Measurements from ENCODE around the gene SPECC1L. TPM values are rescaled to one million over a fixed set of nuclear protein-coding genes. Genes with fewer than 3 reads are reported as not detected.
A peak's percentile ranks its signal among the peaks of the same experiment; 100 is the strongest.
"Not testable (repeated sequence)": the region's sequence is repeated elsewhere in the genome, so short reads cannot be mapped to it uniquely, and the experiment has no call there.

SPECC1L gene
- total RNA-seq, 1 donor from 2014 or later, result 21.9 TPM

- not testable (repeated sequence) for H3K9me3 ChIP-seq (ENCODE audit: control insufficient read depth in 3 of 3, low read length in 3 of 3); H3K4me3 ChIP-seq (ENCODE audit: low read length in 3 of 3); H3K9ac ChIP-seq (ENCODE audit: low read depth in 1 of 3, low read length in 3 of 3); H3K27me3 ChIP-seq (ENCODE audit: control insufficient read depth in 3 of 3, insufficient read depth in 3 of 3, low read length in 3 of 3); H3K27ac ChIP-seq (ENCODE audit: low read depth, low read length); H3K4me1 ChIP-seq (ENCODE audit: control insufficient read depth in 3 of 3, insufficient read depth in 3 of 3, low read length in 3 of 3)
- peaks cover 15 to 47% (median 32%) of the 10 kb centered on the region in 3 donors for H3K36me3 ChIP-seq (ENCODE audit: control insufficient read depth in 3 of 3, insufficient read depth in 3 of 3, low read length in 3 of 3)
Measured at GRCh38 chr22:24317511-24317910, 46.9 kb downstream of the SPECC1L start.

GRCh38 chr22:24319451-24319850, 48.8 kb downstream of the SPECC1L start:
- H3K9me3 ChIP-seq (ENCODE audit: control insufficient read depth in 3 of 3, low read length in 3 of 3), result no peaks in the 10 kb centered on the region
- H3K36me3 ChIP-seq (ENCODE audit: control insufficient read depth in 3 of 3, insufficient read depth in 3 of 3, low read length in 3 of 3), result peaks cover 12 to 34% (median 25%) of the 10 kb centered on the region in 3 donors
- H3K27ac ChIP-seq (ENCODE audit: low read depth, low read length), result no peak overlapping the region
- no peak overlapping the region for H3K4me3 ChIP-seq (ENCODE audit: low read length in 3 of 3)
- H3K27me3 ChIP-seq (ENCODE audit: control insufficient read depth in 3 of 3, insufficient read depth in 3 of 3, low read length in 3 of 3), result no peaks in the 10 kb centered on the region
- no peaks in the 10 kb centered on the region for H3K4me1 ChIP-seq (ENCODE audit: control insufficient read depth in 3 of 3, insufficient read depth in 3 of 3, low read length in 3 of 3)
- H3K9ac ChIP-seq (ENCODE audit: low read depth in 1 of 3, low read length in 3 of 3), result no peak overlapping the region

- no peak overlapping the region for H3K9ac ChIP-seq (ENCODE audit: low read depth in 1 of 3, low read length in 3 of 3)
- no peak overlapping the region for H3K4me3 ChIP-seq (ENCODE audit: low read length in 3 of 3)
- peaks cover 13 to 20% (median 19%) of the 10 kb centered on the region in 3 donors for H3K36me3 ChIP-seq (ENCODE audit: control insufficient read depth in 3 of 3, insufficient read depth in 3 of 3, low read length in 3 of 3)
- peaks cover 0 to 3% (median 2%) of the 10 kb centered on the region in 3 donors for H3K4me1 ChIP-seq (ENCODE audit: control insufficient read depth in 3 of 3, insufficient read depth in 3 of 3, low read length in 3 of 3)
- H3K27me3 ChIP-seq (ENCODE audit: control insufficient read depth in 3 of 3, insufficient read depth in 3 of 3, low read length in 3 of 3), result no peaks in the 10 kb centered on the region
- no peak overlapping the region for H3K27ac ChIP-seq (ENCODE audit: low read depth, low read length)
- H3K9me3 ChIP-seq (ENCODE audit: control insufficient read depth in 3 of 3, low read length in 3 of 3), result no peaks in the 10 kb centered on the region
Measured at GRCh38 chr22:24321999-24322398, 51.4 kb downstream of the SPECC1L start.

DNA sequence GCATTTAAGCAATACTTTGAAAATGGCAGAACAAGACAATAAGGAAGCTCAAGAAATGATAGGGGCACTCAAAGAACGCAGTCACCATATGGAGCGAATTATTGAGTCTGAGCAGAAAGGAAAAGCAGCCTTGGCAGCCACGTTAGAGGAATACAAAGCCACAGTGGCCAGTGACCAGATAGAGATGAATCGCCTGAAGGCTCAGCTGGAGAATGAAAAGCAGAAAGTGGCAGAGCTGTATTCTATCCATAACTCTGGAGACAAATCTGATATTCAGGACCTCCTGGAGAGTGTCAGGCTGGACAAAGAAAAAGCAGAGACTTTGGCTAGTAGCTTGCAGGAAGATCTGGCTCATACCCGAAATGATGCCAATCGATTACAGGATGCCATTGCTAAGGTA, 51.9 kb downstream of the SPECC1L start:
- Histone ChIP-seq H3K9me3 (ENCODE audit: control insufficient read depth in 3 of 3, low read length in 3 of 3) (no peaks in the 10 kb centered on the region), H3K27me3 (ENCODE audit: control insufficient read depth in 3 of 3, insufficient read depth in 3 of 3, low read length in 3 of 3) (no peaks in the 10 kb centered on the region), H3K27ac (ENCODE audit: low read depth, low read length) (no peak overlapping the region), H3K36me3 (ENCODE audit: control insufficient read depth in 3 of 3, insufficient read depth in 3 of 3, low read length in 3 of 3) (peaks cover 13 to 23% (median 19%) of the 10 kb centered on the region in 3 donors), H3K4me1 (ENCODE audit: control insufficient read depth in 3 of 3, insufficient read depth in 3 of 3, low read length in 3 of 3) (peaks cover 0 to 3% (median 2%) of the 10 kb centered on the region in 3 donors), H3K4me3 (ENCODE audit: low read length in 3 of 3) (no peak overlapping the region), H3K9ac (ENCODE audit: low read depth in 1 of 3, low read length in 3 of 3) (no peak overlapping the region)

- no peak overlapping the region for H3K27ac ChIP-seq (ENCODE audit: low read depth, low read length)
- H3K4me1 ChIP-seq (ENCODE audit: control insufficient read depth in 3 of 3, insufficient read depth in 3 of 3, low read length in 3 of 3), result peaks cover 0 to 3% (median 2%) of the 10 kb centered on the region in 3 donors
- H3K36me3 ChIP-seq (ENCODE audit: control insufficient read depth in 3 of 3, insufficient read depth in 3 of 3, low read length in 3 of 3), result peaks cover 13 to 27% (median 19%) of the 10 kb centered on the region in 3 donors
- no peaks in the 10 kb centered on the region for H3K27me3 ChIP-seq (ENCODE audit: control insufficient read depth in 3 of 3, insufficient read depth in 3 of 3, low read length in 3 of 3)
- peak overlapping the region in 1 of 3 donors; percentile 19 for H3K9ac ChIP-seq (ENCODE audit: low read depth in 1 of 3, low read length in 3 of 3)
- H3K9me3 ChIP-seq (ENCODE audit: control insufficient read depth in 3 of 3, low read length in 3 of 3), result no peaks in the 10 kb centered on the region
- no peak overlapping the region for H3K4me3 ChIP-seq (ENCODE audit: low read length in 3 of 3)
Measured at GRCh38 chr22:24323233-24323632, 52.6 kb downstream of the SPECC1L start.

DNA sequence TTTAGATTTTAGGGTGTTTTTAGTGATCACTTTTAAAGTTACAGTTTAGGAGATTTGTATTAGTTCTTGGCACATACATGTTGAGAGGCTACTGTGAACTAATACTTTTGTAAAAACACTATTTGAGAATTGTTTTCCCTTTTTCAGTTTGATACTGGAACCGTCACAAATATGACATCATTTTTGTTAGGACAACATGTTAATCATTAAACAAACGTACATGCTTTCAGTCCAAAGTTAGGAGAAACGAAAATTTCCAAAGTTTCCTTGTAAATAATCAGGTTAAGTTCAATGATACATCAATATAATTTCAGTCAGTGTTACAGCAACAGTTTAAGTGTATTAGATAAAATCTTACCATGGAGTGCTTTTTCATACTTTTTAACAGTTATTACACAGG, 53.1 kb downstream of the SPECC1L start:
- H3K4me1 ChIP-seq (ENCODE audit: control insufficient read depth in 3 of 3, insufficient read depth in 3 of 3, low read length in 3 of 3), result peaks cover 0 to 3% (median 2%) of the 10 kb centered on the region in 3 donors
- peaks cover 13 to 28% (median 19%) of the 10 kb centered on the region in 3 donors for H3K36me3 ChIP-seq (ENCODE audit: control insufficient read depth in 3 of 3, insufficient read depth in 3 of 3, low read length in 3 of 3)
- no peaks in the 10 kb centered on the region for H3K9me3 ChIP-seq (ENCODE audit: control insufficient read depth in 3 of 3, low read length in 3 of 3)
- no peak overlapping the region for H3K27ac ChIP-seq (ENCODE audit: low read depth, low read length)
- H3K4me3 ChIP-seq (ENCODE audit: low read length in 3 of 3), result no peak overlapping the region
- H3K27me3 ChIP-seq (ENCODE audit: control insufficient read depth in 3 of 3, insufficient read depth in 3 of 3, low read length in 3 of 3), result no peaks in the 10 kb centered on the region
- no peak overlapping the region for H3K9ac ChIP-seq (ENCODE audit: low read depth in 1 of 3, low read length in 3 of 3)

GRCh38 chr22:24324137-24324536, 53.5 kb downstream of the SPECC1L start:
- H3K27me3 ChIP-seq (ENCODE audit: control insufficient read depth in 3 of 3, insufficient read depth in 3 of 3, low read length in 3 of 3), result no peaks in the 10 kb centered on the region
- no peak overlapping the region for H3K9ac ChIP-seq (ENCODE audit: low read depth in 1 of 3, low read length in 3 of 3)
- peaks cover 0 to 3% (median 2%) of the 10 kb centered on the region in 3 donors for H3K4me1 ChIP-seq (ENCODE audit: control insufficient read depth in 3 of 3, insufficient read depth in 3 of 3, low read length in 3 of 3)
- no peaks in the 10 kb centered on the region for H3K9me3 ChIP-seq (ENCODE audit: control insufficient read depth in 3 of 3, low read length in 3 of 3)
- peaks cover 13 to 32% (median 23%) of the 10 kb centered on the region in 3 donors for H3K36me3 ChIP-seq (ENCODE audit: control insufficient read depth in 3 of 3, insufficient read depth in 3 of 3, low read length in 3 of 3)
- H3K4me3 ChIP-seq (ENCODE audit: low read length in 3 of 3), result no peak overlapping the region
- no peak overlapping the region for H3K27ac ChIP-seq (ENCODE audit: low read depth, low read length)

DNA sequence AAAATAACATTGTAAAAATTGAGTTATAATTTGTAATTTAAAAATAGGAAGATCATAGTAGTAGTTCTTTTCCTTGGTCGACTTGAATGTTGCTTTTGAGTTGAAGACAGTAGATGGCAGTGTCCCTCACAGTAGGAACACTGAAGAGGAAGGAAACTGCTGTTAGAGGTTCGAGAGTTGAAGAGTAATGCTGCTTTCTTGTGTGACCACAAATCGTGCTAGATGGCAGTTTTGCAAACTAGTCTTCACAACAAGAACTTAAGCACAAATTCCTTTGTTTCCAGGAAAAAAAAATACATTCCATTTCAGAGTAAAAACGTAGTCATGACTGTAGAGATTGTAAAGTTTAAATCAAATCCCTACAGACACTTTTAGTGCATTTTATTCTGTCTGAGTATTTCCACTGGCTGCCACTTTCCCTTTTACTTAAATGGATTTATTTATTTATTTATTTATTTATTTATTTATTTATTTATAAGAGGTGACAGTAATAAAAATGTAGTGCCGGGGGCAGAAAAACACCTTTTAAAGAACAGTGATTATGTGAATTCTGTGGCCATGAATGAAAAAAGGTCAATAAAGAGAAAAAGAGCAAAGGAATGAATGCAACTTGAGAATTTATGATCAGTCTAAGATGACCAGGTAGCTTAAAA, 54.6 kb downstream of the SPECC1L start:
- H3K4me1 ChIP-seq (ENCODE audit: control insufficient read depth in 3 of 3, insufficient read depth in 3 of 3, low read length in 3 of 3), result peaks cover 0 to 3% (median 2%) of the 10 kb centered on the region in 3 donors
- no peaks in the 10 kb centered on the region for H3K27me3 ChIP-seq (ENCODE audit: control insufficient read depth in 3 of 3, insufficient read depth in 3 of 3, low read length in 3 of 3)
- peaks cover 19 to 42% (median 25%) of the 10 kb centered on the region in 3 donors for H3K36me3 ChIP-seq (ENCODE audit: control insufficient read depth in 3 of 3, insufficient read depth in 3 of 3, low read length in 3 of 3)
- no peak overlapping the region for H3K4me3 ChIP-seq (ENCODE audit: low read length in 3 of 3)
- no peaks in the 10 kb centered on the region for H3K9me3 ChIP-seq (ENCODE audit: control insufficient read depth in 3 of 3, low read length in 3 of 3)
- H3K27ac ChIP-seq (ENCODE audit: low read depth, low read length), result no peak overlapping the region
- H3K9ac ChIP-seq (ENCODE audit: low read depth in 1 of 3, low read length in 3 of 3), result no peak overlapping the region

DNA sequence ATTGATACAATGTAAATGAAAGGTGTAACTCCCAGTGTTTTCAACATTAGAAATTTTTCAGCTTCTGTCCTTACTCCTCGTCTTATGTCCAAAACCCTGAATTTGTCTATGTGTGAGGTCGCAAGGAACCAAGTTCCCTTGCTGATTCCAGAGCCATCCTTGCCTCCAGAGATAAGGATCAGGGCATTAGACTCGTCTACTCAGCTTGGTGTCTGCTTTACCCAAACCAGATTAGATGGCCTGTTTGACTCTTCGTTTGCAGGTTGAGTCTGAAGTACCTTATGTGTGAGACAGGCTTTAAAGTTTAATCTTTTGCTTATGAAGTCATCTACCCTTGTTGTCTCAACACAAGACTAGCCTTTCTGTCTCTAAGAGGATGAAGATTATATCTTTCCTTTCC, 55.6 kb downstream of the SPECC1L start:
- Histone ChIP-seq H3K9ac (ENCODE audit: low read depth in 1 of 3, low read length in 3 of 3) (no peak overlapping the region), H3K36me3 (ENCODE audit: control insufficient read depth in 3 of 3, insufficient read depth in 3 of 3, low read length in 3 of 3) (peaks cover 19 to 52% (median 25%) of the 10 kb centered on the region in 3 donors), H3K27ac (ENCODE audit: low read depth, low read length) (no peak overlapping the region)

GRCh38 chr22:24327832-24328231, 57.2 kb downstream of the SPECC1L start:
- Histone ChIP-seq H3K4me1 (ENCODE audit: control insufficient read depth in 3 of 3, insufficient read depth in 3 of 3, low read length in 3 of 3) (peaks cover 0 to 3% (median 2%) of the 10 kb centered on the region in 3 donors), H3K9me3 (ENCODE audit: control insufficient read depth in 3 of 3, low read length in 3 of 3) (no peaks in the 10 kb centered on the region), H3K9ac (ENCODE audit: low read depth in 1 of 3, low read length in 3 of 3) (no peak overlapping the region), H3K4me3 (ENCODE audit: low read length in 3 of 3) (no peak overlapping the region), H3K36me3 (ENCODE audit: control insufficient read depth in 3 of 3, insufficient read depth in 3 of 3, low read length in 3 of 3) (peaks cover 12 to 44% (median 14%) of the 10 kb centered on the region in 3 donors), H3K27ac (ENCODE audit: low read depth, low read length) (no peak overlapping the region), H3K27me3 (ENCODE audit: control insufficient read depth in 3 of 3, insufficient read depth in 3 of 3, low read length in 3 of 3) (no peaks in the 10 kb centered on the region)

More for the DNA sequence above, 55.6 kb downstream of the SPECC1L start:
- Histone ChIP-seq H3K4me3 (ENCODE audit: low read length in 3 of 3) (no peak overlapping the region), H3K9me3 (ENCODE audit: control insufficient read depth in 3 of 3, low read length in 3 of 3) (no peaks in the 10 kb centered on the region), H3K4me1 (ENCODE audit: control insufficient read depth in 3 of 3, insufficient read depth in 3 of 3, low read length in 3 of 3) (peaks cover 0 to 3% (median 2%) of the 10 kb centered on the region in 3 donors), H3K27me3 (ENCODE audit: control insufficient read depth in 3 of 3, insufficient read depth in 3 of 3, low read length in 3 of 3) (no peaks in the 10 kb centered on the region)
